Ascending aorta (tissue), 2 donors: Measurements from ENCODE around the gene NRXN3. TPM values are rescaled to one million over a fixed set of nuclear protein-coding genes. Genes with fewer than 3 reads are reported as not detected.

Experiments
- DNase-seq, 2 donors: peaks; one replicate each; pipeline ENCODE4 v3.0.0-alpha.2; 2019; ENCODE audit warnings: low spot score in 2 of 2
- H3K27ac ChIP-seq, 2 donors: fragments of 200-600 bp; sonication (generic); one replicate each; pipeline ENCODE4 v1.5.1; 2016 to 2017; ENCODE audit warnings: mild to moderate bottlenecking in 1 of 2
- H3K27me3 ChIP-seq: fragments of 200-600 bp; sonication (generic); one replicate; pipeline ENCODE4 v1.5.1; 2017
- H3K36me3 ChIP-seq, 2 donors: fragments of 200-600 bp; sonication (generic); one replicate each; pipeline ENCODE4 v1.5.1; 2016
- H3K4me1 ChIP-seq, 2 donors: fragments of 200-600 bp; sonication (generic); one replicate each; pipeline ENCODE4 v1.5.1; 2016 to 2017; ENCODE audit warnings: mild to moderate bottlenecking in 1 of 2
- H3K4me3 ChIP-seq, 2 donors: fragments of 200-600 bp; sonication (generic); one replicate each; pipeline ENCODE4 v1.5.1; 2016 to 2017; ENCODE audit warnings: mild to moderate bottlenecking in 1 of 2
- H3K9me3 ChIP-seq, 2 donors: fragments of 200-600 bp; sonication (generic); one replicate each; pipeline ENCODE4 v1.5.1; 2016
- intact Hi-C: fragments of 100-400 bp; cut with DNase I; formaldehyde crosslinking; loops from one replicate; pipeline ENCODE4 v1.15.1; 2023
- total RNA-seq: library from RNA; depleted of rRNA; stranded (reverse); fragments of >200 nt; gene quantifications from one replicate; pipeline ENCODE4 v1.1.0, GENCODE V29; 2016
- TF ChIP-seq, protein P1 (sequence below), 3 experiments: fragments of 200-600 bp in 2 of 3; fragments of 450-650 bp in 1 of 3; sonication (generic) in 2 of 3; IDR thresholded peaks; one replicate each; pipeline ENCODE4 v1.5.1; 2016 to 2019; ENCODE audit warnings: antibody characterized with exemption in 3 of 3, mild to moderate bottlenecking in 1 of 3, moderate library complexity in 1 of 3

The NRXN3 gene
- total RNA-seq, 1 donor from 2014 or later, result 21.0 TPM

- Histone ChIP-seq H3K27ac (no peak overlapping the region), H3K4me1 (peaks cover 0 to 10% of the 10 kb centered on the region in 2 donors), H3K36me3 (no peaks in the 10 kb centered on the region), H3K4me3 (no peak overlapping the region), H3K9me3 (no peaks in the 10 kb centered on the region), H3K27me3 (no peaks in the 10 kb centered on the region)
- no peak for DNase-seq
- TF ChIP-seq, protein P1, sequence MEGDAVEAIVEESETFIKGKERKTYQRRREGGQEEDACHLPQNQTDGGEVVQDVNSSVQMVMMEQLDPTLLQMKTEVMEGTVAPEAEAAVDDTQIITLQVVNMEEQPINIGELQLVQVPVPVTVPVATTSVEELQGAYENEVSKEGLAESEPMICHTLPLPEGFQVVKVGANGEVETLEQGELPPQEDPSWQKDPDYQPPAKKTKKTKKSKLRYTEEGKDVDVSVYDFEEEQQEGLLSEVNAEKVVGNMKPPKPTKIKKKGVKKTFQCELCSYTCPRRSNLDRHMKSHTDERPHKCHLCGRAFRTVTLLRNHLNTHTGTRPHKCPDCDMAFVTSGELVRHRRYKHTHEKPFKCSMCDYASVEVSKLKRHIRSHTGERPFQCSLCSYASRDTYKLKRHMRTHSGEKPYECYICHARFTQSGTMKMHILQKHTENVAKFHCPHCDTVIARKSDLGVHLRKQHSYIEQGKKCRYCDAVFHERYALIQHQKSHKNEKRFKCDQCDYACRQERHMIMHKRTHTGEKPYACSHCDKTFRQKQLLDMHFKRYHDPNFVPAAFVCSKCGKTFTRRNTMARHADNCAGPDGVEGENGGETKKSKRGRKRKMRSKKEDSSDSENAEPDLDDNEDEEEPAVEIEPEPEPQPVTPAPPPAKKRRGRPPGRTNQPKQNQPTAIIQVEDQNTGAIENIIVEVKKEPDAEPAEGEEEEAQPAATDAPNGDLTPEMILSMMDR (IDR thresholded peaks at IDR 0.05), result peak in 1 of 3 experiments; percentile 12
- intact Hi-C loops, result no loop called here
Observed at GRCh38 chr14:79091381-79091963, 921.3 kb downstream of the NRXN3 start.

DNA sequence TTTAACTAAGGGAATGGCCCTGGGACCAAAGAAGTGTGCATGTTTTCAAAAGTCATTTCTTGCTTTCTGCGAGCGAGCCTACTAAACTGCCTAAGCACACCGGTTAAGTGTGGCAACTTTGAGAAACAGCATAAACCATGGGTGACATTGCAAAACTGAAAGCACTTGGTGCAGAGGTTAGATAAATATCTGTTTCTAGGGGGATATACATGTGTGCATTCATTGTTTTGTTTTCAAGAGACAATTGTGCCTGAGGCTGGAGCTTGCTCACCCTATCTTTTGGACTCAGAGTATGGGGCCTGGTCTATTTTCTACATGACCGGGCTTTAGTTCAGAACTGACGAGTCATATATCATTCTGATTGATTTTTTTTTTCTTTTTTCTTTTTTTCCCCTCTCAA is 923.4 kb downstream of the NRXN3 start:
- no peak for DNase-seq
- Histone ChIP-seq H3K27me3 (no peaks in the 10 kb centered on the region), H3K4me3 (no peak overlapping the region), H3K4me1 (peaks cover 0 to 10% of the 10 kb centered on the region in 2 donors), H3K27ac (no peak overlapping the region), H3K36me3 (no peaks in the 10 kb centered on the region), H3K9me3 (no peaks in the 10 kb centered on the region)
- intact Hi-C loops, result no loop called here
- TF ChIP-seq, protein P1 (IDR thresholded peaks at IDR 0.05), result no peak

DNA sequence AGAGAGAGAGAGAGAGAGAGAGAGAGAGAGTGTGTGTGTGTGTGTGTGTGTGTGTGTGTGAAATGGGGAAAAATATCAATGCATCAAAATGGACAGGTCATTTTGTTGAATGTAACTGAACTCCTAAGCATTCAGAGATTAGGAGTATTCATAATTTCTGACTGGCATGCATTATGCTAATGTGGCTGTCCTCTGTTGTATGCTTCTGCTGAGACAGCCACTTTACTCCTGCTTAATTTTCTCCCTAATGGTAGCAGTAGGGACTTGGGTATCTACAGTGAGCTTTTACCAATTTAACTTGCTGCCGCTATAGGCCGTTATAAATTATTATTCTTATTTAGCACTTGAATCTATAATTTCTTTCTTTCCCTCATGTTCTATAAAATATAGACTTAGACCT is 924.8 kb downstream of the NRXN3 start:
- Histone ChIP-seq H3K27me3 (no peaks in the 10 kb centered on the region), H3K36me3 (no peaks in the 10 kb centered on the region), H3K4me3 (no peak overlapping the region), H3K27ac (no peak overlapping the region), H3K9me3 (no peaks in the 10 kb centered on the region), H3K4me1 (peaks cover 0 to 7% of the 10 kb centered on the region in 2 donors)
- no peak for DNase-seq
- TF ChIP-seq, protein P1 (IDR thresholded peaks at IDR 0.05), result no peak
- intact Hi-C loops, result no loop called here

DNA sequence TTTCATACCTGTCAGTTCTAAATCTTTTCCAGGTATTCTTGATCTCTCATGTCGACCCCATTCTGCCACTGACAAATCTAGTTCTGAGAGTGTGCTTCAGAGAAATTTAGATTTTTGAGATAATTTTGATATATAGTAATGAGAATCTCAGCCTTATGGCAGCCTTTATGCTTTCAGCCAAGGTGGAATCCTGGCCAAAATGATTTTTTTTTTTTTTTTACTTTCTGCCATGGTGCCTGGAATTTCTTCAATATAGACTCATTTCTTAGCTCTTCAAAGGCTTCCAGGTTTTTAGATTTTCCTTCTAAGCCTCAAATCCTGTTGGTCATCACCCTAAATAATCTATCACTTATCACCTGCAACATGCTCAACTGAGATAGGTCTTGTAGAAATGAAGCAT is 926.6 kb downstream of the NRXN3 start:
- intact Hi-C loops, result no loop called here
- Histone ChIP-seq H3K4me1 (no peaks in the 10 kb centered on the region), H3K27me3 (no peaks in the 10 kb centered on the region), H3K4me3 (no peak overlapping the region), H3K36me3 (no peaks in the 10 kb centered on the region), H3K27ac (no peak overlapping the region), H3K9me3 (no peaks in the 10 kb centered on the region)
- TF ChIP-seq, protein P1 (IDR thresholded peaks at IDR 0.05), result no peak
- no peak for DNase-seq

- Histone ChIP-seq H3K27ac (no peak overlapping the region), H3K9me3 (no peaks in the 10 kb centered on the region), H3K4me3 (no peak overlapping the region), H3K27me3 (no peaks in the 10 kb centered on the region), H3K36me3 (no peaks in the 10 kb centered on the region), H3K4me1 (no peaks in the 10 kb centered on the region)
- intact Hi-C loops, result no loop called here
- no peak for DNase-seq
- TF ChIP-seq, protein P1 (IDR thresholded peaks at IDR 0.05), result no peak
Observed at GRCh38 chr14:79098324-79098723, 928.2 kb downstream of the NRXN3 start.

DNA sequence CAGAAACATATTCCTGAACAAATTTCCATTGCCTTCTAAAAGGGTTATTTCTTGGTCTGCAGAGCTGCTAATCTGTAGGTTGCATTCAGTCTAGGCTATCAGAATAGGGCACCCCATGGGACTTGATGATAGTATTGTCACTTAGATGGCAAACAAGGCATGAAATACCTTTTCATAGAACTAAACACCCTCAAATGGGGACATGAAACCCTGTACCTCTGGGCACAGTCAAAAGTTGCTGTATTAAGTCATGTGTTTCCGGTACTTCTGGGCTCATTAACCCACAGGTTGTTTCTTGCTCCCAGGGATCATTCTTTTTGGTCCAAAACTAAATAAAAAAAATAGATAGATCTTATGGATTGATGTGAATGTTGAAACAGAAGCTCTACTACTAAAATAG is 930.4 kb downstream of the NRXN3 start:
- TF ChIP-seq, protein P1 (IDR thresholded peaks at IDR 0.05), result no peak
- no peak overlapping the region for H3K4me3 ChIP-seq

More for the DNA sequence above, 930.4 kb downstream of the NRXN3 start:
- no peak overlapping the region for H3K27ac ChIP-seq
- no peaks in the 10 kb centered on the region for H3K9me3 ChIP-seq
- H3K4me1 ChIP-seq, result no peaks in the 10 kb centered on the region
- DNase-seq, result no peak
- no peaks in the 10 kb centered on the region for H3K27me3 ChIP-seq
- no peaks in the 10 kb centered on the region for H3K36me3 ChIP-seq
- intact Hi-C loops, result no loop called here
